ENCODE data around the gene PICALM.
A peak's percentile ranks its signal among the peaks of the same experiment; 100 is the strongest.
"Not testable (repeated sequence)": the region's sequence is repeated elsewhere in the genome, so short reads cannot be mapped to it uniquely, and the experiment has no call there.

The PICALM gene

GRCh38 chr11:86068951-86069407, at the start of gene PICALM:
PICALM (minus strand) TSS chr11:86069084; CDS start chr11:86068780, 304 bp downstream.
- peak; percentile 100 for DNase-seq

- DNase-seq = peak in 1 of 3 donors; percentile 17
Measured at GRCh38 chr11:86118253-86118652, 49.4 kb upstream of the PICALM start.

- DNase-seq = no peak
Measured at GRCh38 chr11:86117712-86118063, 48.8 kb upstream of the PICALM start.

- peak; percentile 34 to 66 (median 63) for DNase-seq
Measured at GRCh38 chr11:86117001-86117711, 48.3 kb upstream of the PICALM start.

- DNase-seq = peak; percentile 64 to 76 (median 70)
Measured at GRCh38 chr11:86116386-86116726, 47.5 kb upstream of the PICALM start.

- peak in 1 of 3 donors; percentile 13 for DNase-seq
Measured at GRCh38 chr11:86115542-86116385, 46.9 kb upstream of the PICALM start.

GRCh38 chr11:86108890-86109638, 40.2 kb upstream of the PICALM start:
- peak in 1 of 3 donors; percentile 12 for DNase-seq

- DNase-seq = no peak
Measured at GRCh38 chr11:86108191-86108590, 39.3 kb upstream of the PICALM start.

GRCh38 chr11:86106916-86107315, 38.0 kb upstream of the PICALM start:
- DNase-seq = peak in 1 of 3 donors; percentile 30

- not testable (repeated sequence) for DNase-seq
Measured at GRCh38 chr11:86106031-86106430, 37.1 kb upstream of the PICALM start.

GRCh38 chr11:86105601-86106000, 36.7 kb upstream of the PICALM start:
- DNase-seq = not testable (repeated sequence)

GRCh38 chr11:86103808-86104207, 34.9 kb upstream of the PICALM start:
- peak in 2 of 3 donors; percentile 10 to 25 for DNase-seq

GRCh38 chr11:86101941-86102407, 33.1 kb upstream of the PICALM start:
- peak in 1 of 3 donors; percentile 14 for DNase-seq

GRCh38 chr11:86101493-86101892, 32.6 kb upstream of the PICALM start:
- peak in 1 of 3 donors; percentile 18 for DNase-seq

GRCh38 chr11:86099874-86100273, 31.0 kb upstream of the PICALM start:
- DNase-seq = peak; percentile 31 to 67 (median 43)

GRCh38 chr11:86097980-86098379, 29.1 kb upstream of the PICALM start:
- DNase-seq = peak in 1 of 3 donors; percentile 18

GRCh38 chr11:86091566-86091965, 22.7 kb upstream of the PICALM start:
- DNase-seq = no peak

GRCh38 chr11:86091086-86091485, 22.2 kb upstream of the PICALM start:
- no peak for DNase-seq

GRCh38 chr11:86089659-86090058, 20.8 kb upstream of the PICALM start:
- no peak for DNase-seq

GRCh38 chr11:86087688-86088087, 18.8 kb upstream of the PICALM start:
- not testable (repeated sequence) for DNase-seq

- no peak for DNase-seq
Measured at GRCh38 chr11:86087256-86087655, 18.4 kb upstream of the PICALM start.

GRCh38 chr11:86081455-86081854, 12.6 kb upstream of the PICALM start:
- DNase-seq = no peak

- DNase-seq = peak in 1 of 3 donors; percentile 2
Measured at GRCh38 chr11:86079421-86079820, 10.5 kb upstream of the PICALM start.

Data from suppressor macrophage treated with lipopolysaccharide for 1 hour (primary cell).